HCT116 (cell line): ENCODE measurements around the gene PTPA. TPM values are rescaled to one million over a fixed set of nuclear protein-coding genes. Genes with fewer than 3 reads are reported as not detected.

ENCODE experiments used
- ATAC-seq: fragments of 200-7000 bp; cut with Tn5 transposase; 2 replicates; pipeline ENCODE4 v1.9.1; 2020; ENCODE audit warnings: mild to moderate bottlenecking, moderate library complexity
- BruUV-seq: library from RNA; stranded (reverse); fragments of 400-500 nt; replicated peaks from 2 replicates; lab custom pipeline; 2021; lab: Mats Ljungman, UMichigan
- CTCF ChIA-PET: fragments of 300-600 bp; sonication (Branson Sonifier 250); formaldehyde crosslinking; loops from one replicate; lab custom pipeline; 2021; ENCODE audit warnings: antibody characterized with exemption; lab: Charles Lee
- POLR2A ChIA-PET: fragments of 300-600, 350-600 bp; sonication (Branson Sonifier 250); formaldehyde crosslinking; loops from one replicate; lab custom pipeline; 2021; ENCODE audit warnings: antibody characterized with exemption; lab: Charles Lee
- RAD21 ChIA-PET, 2 experiments: fragments of 300-600 bp; sonication (Branson Sonifier 250); formaldehyde crosslinking; loops; one replicate each; lab custom pipeline; 2023; ENCODE audit warnings: low total read pairs in 2 of 2; ENCODE audit not compliant: uncharacterized antibody in 2 of 2, unreplicated experiment in 2 of 2, low non-redundant PET in 1 of 2; lab: Charles Lee
- DNase-seq: peaks from one replicate; pipeline ENCODE4 v3.0.0-alpha.2; 2010; ENCODE audit warnings: low read depth, low spot score
- H2AFZ ChIP-seq: fragments of 200-600 bp; shearing (Covaris generic), sonication (generic); 2 replicates; pipeline ENCODE4 v1.6.1; 2017; ENCODE audit warnings: low read depth, mixed run types, mixed read lengths, antibody characterized with exemption, low read length; ENCODE audit not compliant: poor library complexity, severe bottlenecking
- H3K27ac ChIP-seq: 2 replicates; pipeline ENCODE4 v1.5.1; 2012; ENCODE audit warnings: low read depth, low read length
- H3K27me3 ChIP-seq: fragments of 200-600 bp; sonication (generic); 2 replicates; pipeline ENCODE4 v1.6.1; 2016; ENCODE audit warnings: mixed run types, low read length, mixed read lengths; ENCODE audit not compliant: insufficient read depth
- H3K36me3 ChIP-seq, 2 experiments: fragments of 200-500 bp in 1 of 2; fragments of 200-600 bp in 1 of 2; sonication (Bioruptor generic) in 1 of 2; sonication (generic) in 1 of 2; 2 replicates each; pipeline versions ENCODE4 v1.5.1 to v1.6.1; 2014 to 2016; ENCODE audit warnings: low read length in 2 of 2, inconsistent platforms in 1 of 2, mixed read lengths in 1 of 2, mixed run types in 1 of 2; ENCODE audit not compliant: insufficient read depth in 2 of 2, control insufficient read depth in 1 of 2
- H3K4me1 ChIP-seq, 2 experiments: fragments of 200-600 bp in 1 of 2; sonication (generic) in 1 of 2; 2 replicates each; pipeline versions ENCODE4 v1.5.1 to v1.6.1; 2012 to 2017; ENCODE audit warnings: low read length in 2 of 2, inconsistent platforms in 1 of 2, mild to moderate bottlenecking in 1 of 2, mixed read lengths in 1 of 2, mixed run types in 1 of 2, moderate library complexity in 1 of 2; ENCODE audit not compliant: insufficient read depth in 2 of 2, control insufficient read depth in 1 of 2
- H3K4me2 ChIP-seq: fragments of 200-600 bp; sonication (generic); 2 replicates; pipeline ENCODE4 v1.6.1; 2017; ENCODE audit warnings: mixed run types, low read length, mixed read lengths
- H3K4me3 ChIP-seq, 2 experiments: fragments of 200-600 bp in 1 of 2; sonication (generic) in 1 of 2; replicated peaks in 1 of 2; 2 replicates each; pipeline ENCODE4 v1.5.1; 2011 to 2016; ENCODE audit warnings: low read length in 2 of 2, control low read depth in 1 of 2, low read depth in 1 of 2, mild to moderate bottlenecking in 1 of 2, mixed read lengths in 1 of 2, mixed run types in 1 of 2
- H3K79me2 ChIP-seq: fragments of 200-600 bp; sonication (generic); 2 replicates; pipeline ENCODE4 v1.6.1; 2017; ENCODE audit warnings: mild to moderate bottlenecking, mixed run types, low read length, moderate library complexity, mixed read lengths; ENCODE audit not compliant: insufficient read depth
- H3K9ac ChIP-seq: fragments of 200-600 bp; sonication (generic); 2 replicates; pipeline ENCODE4 v1.6.1; 2016; ENCODE audit warnings: low read length, mixed read lengths
- H3K9me2 ChIP-seq: fragments of 200-600 bp; sonication (generic), shearing (Covaris generic); 2 replicates; pipeline ENCODE4 v1.6.1; 2017; ENCODE audit warnings: mixed run types, mild to moderate bottlenecking, moderate library complexity; ENCODE audit not compliant: insufficient read depth
- H3K9me3 ChIP-seq, 2 experiments: fragments of 200-500 bp in 1 of 2; fragments of 200-600 bp in 1 of 2; sonication (Bioruptor generic) in 1 of 2; sonication (generic) in 1 of 2; 2 replicates each; pipeline ENCODE4 v1.6.1; 2014 to 2017; ENCODE audit warnings: low read length in 2 of 2, mixed read lengths in 2 of 2, inconsistent platforms in 1 of 2, low read depth in 1 of 2, mild to moderate bottlenecking in 1 of 2, mixed run types in 1 of 2, moderate library complexity in 1 of 2; ENCODE audit not compliant: control insufficient read depth in 1 of 2, insufficient read depth in 1 of 2
- H4K20me1 ChIP-seq: fragments of 200-600 bp; sonication (generic), shearing (Covaris generic); 2 replicates; pipeline ENCODE4 v1.6.1; 2017; ENCODE audit warnings: mixed run types, mild to moderate bottlenecking, moderate library complexity; ENCODE audit not compliant: insufficient read depth
- ELF1 ChIP-seq: IDR thresholded peaks from 2 replicates; pipeline ENCODE4 v1.6.1; 2012; ENCODE audit warnings: low read depth, borderline replicate concordance
- EZH2 ChIP-seq: fragments of 200-600 bp; sonication (generic); IDR thresholded peaks from 2 replicates; pipeline ENCODE4 v1.6.1; 2017; ENCODE audit warnings: antibody characterized with exemption, mixed run types
- EZH2phosphoT487 ChIP-seq: fragments of 200-600 bp; IDR thresholded peaks from 2 replicates; pipeline ENCODE4 v1.6.1; 2018; ENCODE audit warnings: antibody characterized with exemption, borderline replicate concordance
- FOSL1 ChIP-seq: IDR thresholded peaks from 2 replicates; pipeline ENCODE4 v1.6.1; 2012; ENCODE audit warnings: low read depth
- JUND ChIP-seq: IDR thresholded peaks from 2 replicates; pipeline ENCODE4 v1.6.1; 2012
- POLR2AphosphoS5 ChIP-seq: IDR thresholded peaks from 2 replicates; pipeline ENCODE4 v1.6.1; 2011; ENCODE audit warnings: mild to moderate bottlenecking, low read depth, low read length, moderate library complexity
- SP1 ChIP-seq: IDR thresholded peaks from 2 replicates; pipeline ENCODE4 v1.6.1; 2012; ENCODE audit warnings: low read depth
- SRF ChIP-seq: IDR thresholded peaks from 2 replicates; pipeline ENCODE4 v1.6.1; 2012; ENCODE audit warnings: low read depth
- TCF7L2 ChIP-seq: IDR thresholded peaks from 2 replicates; pipeline ENCODE4 v1.7.0; 2011; ENCODE audit warnings: borderline replicate concordance, inconsistent platforms; ENCODE audit not compliant: insufficient read depth, insufficient read length; ENCODE audit errors: extremely low read depth
- ZFX ChIP-seq: fragments of 450-650 bp; IDR thresholded peaks from 2 replicates; pipeline ENCODE4 v1.6.1; 2017
- ZNF274 ChIP-seq: fragments of 200-500 bp; sonication (Bioruptor generic); IDR thresholded peaks from 2 replicates; pipeline ENCODE4 v1.6.1; 2014; ENCODE audit warnings: mild to moderate bottlenecking, low read depth, low read length, inconsistent platforms
- intact Hi-C: fragments of 100-400 bp; cut with micrococcal nuclease; formaldehyde crosslinking; loops from 2 replicates; pipeline ENCODE4 v1.10.0; 2022
- total RNA-seq: library from RNA; stranded (reverse); gene quantifications from one replicate; pipeline ENCODE4 v1.2.1, GENCODE V29; 2021; ENCODE audit not compliant: unreplicated experiment
- TF ChIP-seq, protein P1 (sequence below), 3 experiments: fragments of 200-600 bp in 1 of 3; sonication (generic) in 1 of 3; IDR thresholded peaks in 2 of 3; conservative IDR thresholded peaks in 1 of 3; 2 replicates each; pipeline ENCODE4 v1.5.1; 2012 to 2017; ENCODE audit warnings: low read depth in 2 of 3, low read length in 2 of 3, antibody characterized with exemption in 1 of 3, borderline replicate concordance in 1 of 3, control low read depth in 1 of 3, mild to moderate bottlenecking in 1 of 3, mixed read lengths in 1 of 3, mixed run types in 1 of 3, moderate library complexity in 1 of 3; ENCODE audit not compliant: insufficient read depth in 1 of 3
- TF ChIP-seq, protein P2 (sequence below): IDR thresholded peaks from 2 replicates; pipeline ENCODE4 v1.6.1; 2011; ENCODE audit warnings: mild to moderate bottlenecking, low read length, moderate library complexity; ENCODE audit not compliant: insufficient replicate concordance; ENCODE audit errors: extremely low read depth
- TF ChIP-seq, protein P3 (sequence below): IDR thresholded peaks from 2 replicates; pipeline ENCODE4 v1.6.1; 2012
- TF ChIP-seq, protein P4 (sequence below): IDR thresholded peaks from 2 replicates; pipeline ENCODE4 v1.6.1; 2012; ENCODE audit warnings: low read depth

Gene PTPA
- total RNA-seq, 1 experiment from 2014 or later = 177 TPM

DNA sequence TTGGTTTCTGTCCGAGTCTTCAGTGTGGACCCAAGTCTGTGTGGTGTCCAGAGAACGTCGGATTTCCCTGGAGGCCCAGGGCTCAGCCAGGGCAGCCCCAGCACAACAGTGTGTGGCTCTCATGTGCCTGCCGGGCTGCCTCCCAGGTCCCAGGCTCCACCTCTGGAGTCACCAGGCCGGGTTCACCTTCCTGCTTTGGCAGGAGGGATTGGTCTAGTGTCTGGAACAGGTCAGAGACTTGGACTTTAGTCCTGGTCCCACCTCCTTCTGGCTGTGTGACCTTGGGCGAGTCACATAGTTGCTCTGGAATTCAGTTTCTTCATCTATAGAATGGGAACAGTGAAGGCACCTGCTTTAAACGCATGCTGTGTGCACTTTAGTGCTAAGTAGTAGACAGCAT is 27.1 kb upstream of the PTPA start (continued):
- TF ChIP-seq, protein P1, sequence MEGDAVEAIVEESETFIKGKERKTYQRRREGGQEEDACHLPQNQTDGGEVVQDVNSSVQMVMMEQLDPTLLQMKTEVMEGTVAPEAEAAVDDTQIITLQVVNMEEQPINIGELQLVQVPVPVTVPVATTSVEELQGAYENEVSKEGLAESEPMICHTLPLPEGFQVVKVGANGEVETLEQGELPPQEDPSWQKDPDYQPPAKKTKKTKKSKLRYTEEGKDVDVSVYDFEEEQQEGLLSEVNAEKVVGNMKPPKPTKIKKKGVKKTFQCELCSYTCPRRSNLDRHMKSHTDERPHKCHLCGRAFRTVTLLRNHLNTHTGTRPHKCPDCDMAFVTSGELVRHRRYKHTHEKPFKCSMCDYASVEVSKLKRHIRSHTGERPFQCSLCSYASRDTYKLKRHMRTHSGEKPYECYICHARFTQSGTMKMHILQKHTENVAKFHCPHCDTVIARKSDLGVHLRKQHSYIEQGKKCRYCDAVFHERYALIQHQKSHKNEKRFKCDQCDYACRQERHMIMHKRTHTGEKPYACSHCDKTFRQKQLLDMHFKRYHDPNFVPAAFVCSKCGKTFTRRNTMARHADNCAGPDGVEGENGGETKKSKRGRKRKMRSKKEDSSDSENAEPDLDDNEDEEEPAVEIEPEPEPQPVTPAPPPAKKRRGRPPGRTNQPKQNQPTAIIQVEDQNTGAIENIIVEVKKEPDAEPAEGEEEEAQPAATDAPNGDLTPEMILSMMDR (IDR thresholded peaks at IDR 0.05 in 2 of 3, conservative IDR thresholded peaks at IDR 0.05 in 1 of 3; ENCODE audit: borderline replicate concordance in 1 of 3, insufficient read depth in 1 of 3, low read depth in 2 of 3, low read length in 2 of 3) = no peak
- TF ChIP-seq, protein P2, sequence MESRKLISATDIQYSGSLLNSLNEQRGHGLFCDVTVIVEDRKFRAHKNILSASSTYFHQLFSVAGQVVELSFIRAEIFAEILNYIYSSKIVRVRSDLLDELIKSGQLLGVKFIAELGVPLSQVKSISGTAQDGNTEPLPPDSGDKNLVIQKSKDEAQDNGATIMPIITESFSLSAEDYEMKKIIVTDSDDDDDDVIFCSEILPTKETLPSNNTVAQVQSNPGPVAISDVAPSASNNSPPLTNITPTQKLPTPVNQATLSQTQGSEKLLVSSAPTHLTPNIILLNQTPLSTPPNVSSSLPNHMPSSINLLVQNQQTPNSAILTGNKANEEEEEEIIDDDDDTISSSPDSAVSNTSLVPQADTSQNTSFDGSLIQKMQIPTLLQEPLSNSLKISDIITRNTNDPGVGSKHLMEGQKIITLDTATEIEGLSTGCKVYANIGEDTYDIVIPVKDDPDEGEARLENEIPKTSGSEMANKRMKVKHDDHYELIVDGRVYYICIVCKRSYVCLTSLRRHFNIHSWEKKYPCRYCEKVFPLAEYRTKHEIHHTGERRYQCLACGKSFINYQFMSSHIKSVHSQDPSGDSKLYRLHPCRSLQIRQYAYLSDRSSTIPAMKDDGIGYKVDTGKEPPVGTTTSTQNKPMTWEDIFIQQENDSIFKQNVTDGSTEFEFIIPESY = no peak
- TF ChIP-seq ZFX = no peak
- no peak for TF ChIP-seq JUND
- TF ChIP-seq FOSL1 = no peak
- no peak for TF ChIP-seq EZH2
- TF ChIP-seq, all 23 proteins: peak for 0

DNA sequence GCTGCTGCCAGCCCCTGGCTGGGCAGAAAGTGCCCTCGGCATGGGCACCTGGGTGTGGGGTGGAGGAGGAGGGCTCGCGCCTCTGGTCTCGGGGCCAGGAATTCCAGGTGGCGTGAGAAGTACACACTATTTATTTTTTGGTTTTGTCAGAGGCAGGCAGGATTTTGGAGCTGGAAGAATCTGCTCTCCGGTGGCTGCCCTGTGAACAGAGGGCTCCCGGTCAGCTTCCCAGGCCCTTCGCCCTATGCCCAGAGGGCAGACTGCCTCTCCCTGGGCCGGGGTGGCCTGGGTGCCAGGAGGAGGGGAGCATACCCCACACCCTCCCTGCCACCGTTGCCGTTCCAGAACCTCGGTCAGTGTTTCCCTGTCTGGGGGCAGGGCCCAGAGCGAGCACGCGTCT is 22.0 kb upstream of the PTPA start:
- Histone ChIP-seq H3K79me2 (peaks cover 1% of the 10 kb centered on the region; the same call in 1 of the 2 replicates), H3K4me1 (no peaks in the 10 kb centered on the region), H3K4me2 (no peak overlapping the region), H3K4me3 (no peak overlapping the region), H2AFZ (no peak overlapping the region), H4K20me1 (no peaks in the 10 kb centered on the region), H3K36me3 (peaks cover 2 to 14% of the 10 kb centered on the region in 2 experiments; a peak in 3 of 4 replicates), H3K9me3 (no peaks in the 10 kb centered on the region), H3K27ac (no peak overlapping the region), H3K27me3 (no peaks in the 10 kb centered on the region), H3K9ac (no peak overlapping the region), H3K9me2 (no peaks in the 10 kb centered on the region)
- intact Hi-C loops = no loop called here
- no TSS peak for BruUV-seq
- CTCF ChIA-PET = no interaction called here
- POLR2A ChIA-PET = no interaction called here
- DNase-seq = no peak
- RAD21 ChIA-PET = no interaction called here
- ATAC-seq = no peak
- TF ChIP-seq EZH2 (no peak), ZNF274 (no peak), EZH2phosphoT487 (no peak), POLR2AphosphoS5 (no peak), TCF7L2 (no peak), SP1 (no peak), SRF (no peak), ELF1 (no peak)
- TF ChIP-seq, protein P3, sequence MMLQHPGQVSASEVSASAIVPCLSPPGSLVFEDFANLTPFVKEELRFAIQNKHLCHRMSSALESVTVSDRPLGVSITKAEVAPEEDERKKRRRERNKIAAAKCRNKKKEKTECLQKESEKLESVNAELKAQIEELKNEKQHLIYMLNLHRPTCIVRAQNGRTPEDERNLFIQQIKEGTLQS = no peak
- TF ChIP-seq, protein P2 = no peak
- TF ChIP-seq, protein P4, sequence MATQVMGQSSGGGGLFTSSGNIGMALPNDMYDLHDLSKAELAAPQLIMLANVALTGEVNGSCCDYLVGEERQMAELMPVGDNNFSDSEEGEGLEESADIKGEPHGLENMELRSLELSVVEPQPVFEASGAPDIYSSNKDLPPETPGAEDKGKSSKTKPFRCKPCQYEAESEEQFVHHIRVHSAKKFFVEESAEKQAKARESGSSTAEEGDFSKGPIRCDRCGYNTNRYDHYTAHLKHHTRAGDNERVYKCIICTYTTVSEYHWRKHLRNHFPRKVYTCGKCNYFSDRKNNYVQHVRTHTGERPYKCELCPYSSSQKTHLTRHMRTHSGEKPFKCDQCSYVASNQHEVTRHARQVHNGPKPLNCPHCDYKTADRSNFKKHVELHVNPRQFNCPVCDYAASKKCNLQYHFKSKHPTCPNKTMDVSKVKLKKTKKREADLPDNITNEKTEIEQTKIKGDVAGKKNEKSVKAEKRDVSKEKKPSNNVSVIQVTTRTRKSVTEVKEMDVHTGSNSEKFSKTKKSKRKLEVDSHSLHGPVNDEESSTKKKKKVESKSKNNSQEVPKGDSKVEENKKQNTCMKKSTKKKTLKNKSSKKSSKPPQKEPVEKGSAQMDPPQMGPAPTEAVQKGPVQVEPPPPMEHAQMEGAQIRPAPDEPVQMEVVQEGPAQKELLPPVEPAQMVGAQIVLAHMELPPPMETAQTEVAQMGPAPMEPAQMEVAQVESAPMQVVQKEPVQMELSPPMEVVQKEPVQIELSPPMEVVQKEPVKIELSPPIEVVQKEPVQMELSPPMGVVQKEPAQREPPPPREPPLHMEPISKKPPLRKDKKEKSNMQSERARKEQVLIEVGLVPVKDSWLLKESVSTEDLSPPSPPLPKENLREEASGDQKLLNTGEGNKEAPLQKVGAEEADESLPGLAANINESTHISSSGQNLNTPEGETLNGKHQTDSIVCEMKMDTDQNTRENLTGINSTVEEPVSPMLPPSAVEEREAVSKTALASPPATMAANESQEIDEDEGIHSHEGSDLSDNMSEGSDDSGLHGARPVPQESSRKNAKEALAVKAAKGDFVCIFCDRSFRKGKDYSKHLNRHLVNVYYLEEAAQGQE = no peak
